Endothelial cell of umbilical vein (primary cell): ENCODE data around the gene CEP128. TPM values are rescaled to one million over a fixed set of nuclear protein-coding genes. Genes with fewer than 3 reads are reported as not detected.

Source experiments
- BruUV-seq: library from RNA; stranded (reverse); fragments of 400-500 nt; replicated peaks from 2 replicates; lab custom pipeline; 2021; lab: Mats Ljungman, UMichigan
- CTCF ChIA-PET: fragments of 300-600, 350-600 bp; sonication (Branson Sonifier 250); formaldehyde crosslinking; loops from one replicate; lab custom pipeline; 2021; ENCODE audit warnings: antibody characterized with exemption, inconsistent platforms; lab: Charles Lee
- POLR2A ChIA-PET: fragments of 300-600, 350-600 bp; sonication (Branson Sonifier 250); formaldehyde crosslinking; loops from one replicate; lab custom pipeline; 2021; ENCODE audit warnings: antibody characterized with exemption, inconsistent platforms; lab: Charles Lee
- DNase-seq: peaks from one replicate; pipeline ENCODE4 v3.0.0-alpha.2; 2011; ENCODE audit warnings: low read depth, low spot score
- FAIRE-seq: peaks from 2 replicates; lab custom pipeline; 2011; peaks lifted over from hg19 to GRCh38; lab: Jason Lieb, UNC
- H2AFZ ChIP-seq: 2 replicates; pipeline ENCODE4 v1.6.0; 2012; ENCODE audit warnings: low read depth, low read length, control low read depth, inconsistent platforms
- H3K27ac ChIP-seq: 2 replicates; pipeline ENCODE4 v1.5.1; 2011; ENCODE audit warnings: low read depth, mild to moderate bottlenecking, control low read depth, low read length, moderate library complexity; ENCODE audit not compliant: insufficient read depth
- H3K27me3 ChIP-seq, 2 experiments: 2 replicates each; pipeline versions ENCODE4 v1.6.0 to v1.6.1; 2011; ENCODE audit warnings: low read length in 2 of 2, mixed read lengths in 1 of 2; ENCODE audit not compliant: control insufficient read depth in 2 of 2, insufficient read depth in 2 of 2
- H3K36me3 ChIP-seq, 2 experiments: 2 replicates in 1 of 2; 3 replicates in 1 of 2; pipeline ENCODE4 v1.5.1; 2011; ENCODE audit warnings: low read length in 2 of 2, mild to moderate bottlenecking in 1 of 2, moderate library complexity in 1 of 2; ENCODE audit not compliant: control insufficient read depth in 2 of 2, insufficient read depth in 2 of 2; ENCODE audit errors: extremely low read depth in 1 of 2
- H3K4me1 ChIP-seq: 3 replicates; pipeline ENCODE4 v1.5.1; 2011; ENCODE audit warnings: mild to moderate bottlenecking, low read length; ENCODE audit not compliant: control insufficient read depth, insufficient read depth; ENCODE audit errors: extremely low read depth
- H3K4me2 ChIP-seq: 2 replicates; pipeline ENCODE4 v1.6.1; 2011; ENCODE audit warnings: low read length, control low read depth, mixed read lengths; ENCODE audit not compliant: insufficient read depth
- H3K4me3 ChIP-seq, 3 experiments: fragments of 200-600 bp in 1 of 3; sonication (generic), shearing (Covaris generic) in 1 of 3; replicated peaks in 1 of 3; 2 replicates each; pipeline ENCODE4 v1.5.1; 2011 to 2016; ENCODE audit warnings: control low read depth in 3 of 3, low read length in 3 of 3, mild to moderate bottlenecking in 2 of 3, inconsistent platforms in 1 of 3, low read depth in 1 of 3, moderate library complexity in 1 of 3; ENCODE audit not compliant: insufficient read depth in 1 of 3
- H3K79me2 ChIP-seq: 2 replicates; pipeline ENCODE4 v1.6.0; 2012; ENCODE audit warnings: low read length, inconsistent platforms; ENCODE audit not compliant: control insufficient read depth, insufficient read depth
- H3K9ac ChIP-seq: replicated peaks from 2 replicates; pipeline ENCODE3; 2011; ENCODE audit warnings: low read length, control low read depth; ENCODE audit not compliant: insufficient read depth; ENCODE audit errors: extremely low read depth
- H3K9me1 ChIP-seq: replicated peaks from 3 replicates; pipeline ENCODE4 v1.6.0; 2011; ENCODE audit warnings: mild to moderate bottlenecking, low read length; ENCODE audit not compliant: control insufficient read depth, insufficient read depth; ENCODE audit errors: extremely low read depth
- H3K9me3 ChIP-seq: replicated peaks from 2 replicates; pipeline ENCODE4 v1.5.1; 2012; ENCODE audit warnings: low read length, inconsistent platforms; ENCODE audit not compliant: control insufficient read depth, insufficient read depth
- H4K20me1 ChIP-seq: replicated peaks from 2 replicates; pipeline ENCODE3; 2011; ENCODE audit warnings: mild to moderate bottlenecking, low read length; ENCODE audit not compliant: control insufficient read depth, insufficient read depth; ENCODE audit errors: extremely low read depth
- EZH2 ChIP-seq: IDR thresholded peaks from 2 replicates; pipeline ENCODE4 v1.6.1; 2012; ENCODE audit warnings: borderline replicate concordance, low read depth, mild to moderate bottlenecking, moderate library complexity, low read length, inconsistent platforms; ENCODE audit not compliant: severe bottlenecking
- FOS ChIP-seq: IDR thresholded peaks from 2 replicates; pipeline ENCODE4 v1.6.1; 2011; ENCODE audit warnings: mild to moderate bottlenecking, low read length, moderate library complexity, borderline replicate concordance; ENCODE audit not compliant: insufficient read depth
- GATA2 ChIP-seq: IDR thresholded peaks from 2 replicates; pipeline ENCODE4 v1.7.0; 2011; ENCODE audit warnings: low read depth, mild to moderate bottlenecking, moderate library complexity, mixed read lengths, low read length; ENCODE audit not compliant: insufficient read length, insufficient read depth
- JUN ChIP-seq: IDR thresholded peaks from 2 replicates; pipeline ENCODE4 v1.6.1; 2011; ENCODE audit warnings: borderline replicate concordance, low read depth; ENCODE audit not compliant: insufficient read length, insufficient read depth
- MYC ChIP-seq: IDR thresholded peaks from one replicate; pipeline ENCODE4 v1.6.1; 2011; ENCODE audit warnings: mild to moderate bottlenecking, low read depth, low read length
- POLR2A ChIP-seq: IDR thresholded peaks from 2 replicates; pipeline ENCODE4 v1.6.1; 2012; ENCODE audit warnings: low read depth, mild to moderate bottlenecking, control low read depth, low read length
- POLR2AphosphoS5 ChIP-seq: IDR thresholded peaks from 2 replicates; pipeline ENCODE4 v1.6.1; 2012; ENCODE audit warnings: low read depth, mild to moderate bottlenecking, control low read depth, low read length, moderate library complexity; ENCODE audit not compliant: insufficient read depth
- dilution Hi-C: fragments of 300-500 bp; cut with MboI; formaldehyde crosslinking; loops from one replicate; pipeline ENCODE4 v1.15.0; 2019; ENCODE audit warnings: low sequenced_read_pairs; ENCODE audit not compliant: extremely low pct_ligation_motif_present
- intact Hi-C: fragments of 100-400 bp; cut with micrococcal nuclease; formaldehyde crosslinking; loops from one replicate; pipeline ENCODE4 v1.10.0; 2022
- polyA plus RNA-seq, 4 experiments: library from polyadenylated mRNA; depleted of rRNA in 3 of 4; stranded (reverse) in 3 of 4; unstranded in 1 of 4; fragments of >200 nt; gene quantifications; 2 replicates each; pipeline versions ENCODE4 v1.2.1 to v1.2.3, GENCODE V29; 2011 to 2012; ENCODE audit warnings: missing spikeins in 1 of 4
- total RNA-seq: library from RNA; stranded (reverse); gene quantifications from 2 replicates; pipeline ENCODE4 v1.2.3, GENCODE V29; 2021
- TF ChIP-seq, protein P1 (sequence below), 2 donors: IDR thresholded peaks; 1 replicate in 1 of 2; 2 replicates in 1 of 2; pipeline ENCODE4 v1.5.1; 2011; ENCODE audit warnings: low read length in 2 of 2, mild to moderate bottlenecking in 2 of 2, moderate library complexity in 2 of 2, control low read depth in 1 of 2, inconsistent platforms in 1 of 2, low read depth in 1 of 2; ENCODE audit not compliant: insufficient read depth in 1 of 2; ENCODE audit errors: extremely low read depth in 1 of 2
- TF ChIP-seq, protein P2 (sequence below): IDR thresholded peaks from 2 replicates; pipeline ENCODE4 v1.6.1; 2011; ENCODE audit not compliant: insufficient read depth, insufficient read length

The CEP128 gene
- total and polyA plus RNA-seq, 2 donors (not counting 3 experiments of a cell fraction or from before 2014, with no cell fraction given) = 0.91 to 23.7 TPM

DNA sequence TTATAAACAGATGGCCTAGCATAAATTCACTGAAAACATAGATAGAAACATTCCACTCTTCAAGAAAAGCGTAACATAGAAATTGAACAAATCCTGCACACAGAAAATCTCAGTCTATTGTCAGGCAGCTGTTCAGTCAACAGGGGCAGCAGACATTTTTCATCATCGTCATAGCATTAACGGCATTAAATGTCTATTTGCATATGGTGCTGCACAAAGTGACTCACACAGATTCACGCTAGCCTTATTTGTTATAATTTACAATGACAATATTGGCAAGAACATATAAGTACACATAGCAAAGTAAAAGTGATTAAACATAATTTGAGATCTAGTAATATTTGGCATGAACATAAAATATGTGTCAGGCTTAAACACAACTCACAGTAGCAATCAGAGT is 95.7 kb downstream of the CEP128 start:
- POLR2A ChIA-PET = no interaction called here
- H3K9me1 ChIP-seq = no peaks in the 10 kb centered on the region
- no TSS peak for BruUV-seq
- DNase-seq (no peak), FAIRE-seq (no peak)
- H3K4me3 ChIP-seq = no peak overlapping the region
- no peaks in the 10 kb centered on the region for H4K20me1 ChIP-seq
- dilution Hi-C loops = no loop called here
- no peak overlapping the region for H3K4me2 ChIP-seq
- H3K9ac ChIP-seq = no peak overlapping the region
- no peaks in the 10 kb centered on the region for H3K27me3 ChIP-seq
- TF ChIP-seq FOS = no peak
- TF ChIP-seq, protein P1, sequence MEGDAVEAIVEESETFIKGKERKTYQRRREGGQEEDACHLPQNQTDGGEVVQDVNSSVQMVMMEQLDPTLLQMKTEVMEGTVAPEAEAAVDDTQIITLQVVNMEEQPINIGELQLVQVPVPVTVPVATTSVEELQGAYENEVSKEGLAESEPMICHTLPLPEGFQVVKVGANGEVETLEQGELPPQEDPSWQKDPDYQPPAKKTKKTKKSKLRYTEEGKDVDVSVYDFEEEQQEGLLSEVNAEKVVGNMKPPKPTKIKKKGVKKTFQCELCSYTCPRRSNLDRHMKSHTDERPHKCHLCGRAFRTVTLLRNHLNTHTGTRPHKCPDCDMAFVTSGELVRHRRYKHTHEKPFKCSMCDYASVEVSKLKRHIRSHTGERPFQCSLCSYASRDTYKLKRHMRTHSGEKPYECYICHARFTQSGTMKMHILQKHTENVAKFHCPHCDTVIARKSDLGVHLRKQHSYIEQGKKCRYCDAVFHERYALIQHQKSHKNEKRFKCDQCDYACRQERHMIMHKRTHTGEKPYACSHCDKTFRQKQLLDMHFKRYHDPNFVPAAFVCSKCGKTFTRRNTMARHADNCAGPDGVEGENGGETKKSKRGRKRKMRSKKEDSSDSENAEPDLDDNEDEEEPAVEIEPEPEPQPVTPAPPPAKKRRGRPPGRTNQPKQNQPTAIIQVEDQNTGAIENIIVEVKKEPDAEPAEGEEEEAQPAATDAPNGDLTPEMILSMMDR (IDR thresholded peaks at IDR 0.05; ENCODE audit: extremely low read depth in 1 of 2, insufficient read depth in 1 of 2, low read depth in 1 of 2, low read length in 2 of 2) = no peak
- TF ChIP-seq, protein P2, sequence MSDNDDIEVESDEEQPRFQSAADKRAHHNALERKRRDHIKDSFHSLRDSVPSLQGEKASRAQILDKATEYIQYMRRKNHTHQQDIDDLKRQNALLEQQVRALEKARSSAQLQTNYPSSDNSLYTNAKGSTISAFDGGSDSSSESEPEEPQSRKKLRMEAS = no peak
- no peak for TF ChIP-seq JUN
- no peak for TF ChIP-seq POLR2AphosphoS5
- TF ChIP-seq GATA2 = no peak
- TF ChIP-seq MYC = no peak
- TF ChIP-seq EZH2 = no peak
- no peak for TF ChIP-seq POLR2A
- H3K9me3 ChIP-seq = no peaks in the 10 kb centered on the region
- CTCF ChIA-PET = interaction anchor here (0.6 to 2.0 kb wide), 4 partner anchors 11 to 1912 kb away, joined by 3 to 9 read pairs (median 4); no protein-coding TSS in a partner anchor
- intact Hi-C loops = loop anchor here (5.0 kb wide), 1 partner anchor 209 kb away; no protein-coding TSS in a partner anchor
- no peak overlapping the region for H3K27ac ChIP-seq
- H3K36me3 ChIP-seq = no peaks in the 10 kb centered on the region
- no peaks in the 10 kb centered on the region for H3K79me2 ChIP-seq
- H3K4me1 ChIP-seq = no peaks in the 10 kb centered on the region
- H2AFZ ChIP-seq = no peak overlapping the region
